MM.1S (cell line): ENCODE results near the gene CNKSR3.

ENCODE experiments used
- EZH2 ChIP-seq: fragments of 300-600 bp; sonication (generic); optimal IDR thresholded peaks from 2 replicates; pipeline ENCODE3; 2017; ENCODE audit warnings: low read depth, mild to moderate bottlenecking, antibody characterized with exemption, low read length, mixed read lengths
- EZH2phosphoT487 ChIP-seq: fragments of 300-600 bp; sonication (generic); IDR thresholded peaks from 2 replicates; pipeline ENCODE4 v1.6.1; 2018; ENCODE audit warnings: antibody characterized with exemption, low read length
- TF ChIP-seq, protein P1 (sequence below): fragments of 300-600 bp; sonication (generic); IDR thresholded peaks from 2 replicates; pipeline ENCODE4 v1.5.1; 2016; ENCODE audit warnings: antibody characterized with exemption, low read length, mixed read lengths

DNA sequence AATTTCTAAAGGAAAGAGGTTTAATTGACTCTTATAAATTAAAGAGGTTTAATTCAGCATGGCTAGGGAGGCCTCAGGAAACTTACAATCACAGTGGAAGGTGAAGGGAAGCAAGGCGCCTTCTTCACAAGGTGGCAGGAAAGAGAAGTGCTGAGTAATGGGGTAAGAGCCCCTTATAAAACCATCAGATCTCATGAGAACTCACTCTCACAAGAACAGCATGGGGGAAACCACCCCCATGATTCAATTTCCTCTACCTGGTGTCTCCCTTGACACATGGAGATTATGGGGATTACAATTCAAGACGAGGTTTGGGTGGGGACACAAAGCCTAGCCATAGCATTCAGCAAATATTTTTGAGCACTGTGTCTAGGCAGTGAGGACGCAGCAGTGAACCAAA is 150.0 kb downstream of the CNKSR3 start:
- TF ChIP-seq, protein P1, sequence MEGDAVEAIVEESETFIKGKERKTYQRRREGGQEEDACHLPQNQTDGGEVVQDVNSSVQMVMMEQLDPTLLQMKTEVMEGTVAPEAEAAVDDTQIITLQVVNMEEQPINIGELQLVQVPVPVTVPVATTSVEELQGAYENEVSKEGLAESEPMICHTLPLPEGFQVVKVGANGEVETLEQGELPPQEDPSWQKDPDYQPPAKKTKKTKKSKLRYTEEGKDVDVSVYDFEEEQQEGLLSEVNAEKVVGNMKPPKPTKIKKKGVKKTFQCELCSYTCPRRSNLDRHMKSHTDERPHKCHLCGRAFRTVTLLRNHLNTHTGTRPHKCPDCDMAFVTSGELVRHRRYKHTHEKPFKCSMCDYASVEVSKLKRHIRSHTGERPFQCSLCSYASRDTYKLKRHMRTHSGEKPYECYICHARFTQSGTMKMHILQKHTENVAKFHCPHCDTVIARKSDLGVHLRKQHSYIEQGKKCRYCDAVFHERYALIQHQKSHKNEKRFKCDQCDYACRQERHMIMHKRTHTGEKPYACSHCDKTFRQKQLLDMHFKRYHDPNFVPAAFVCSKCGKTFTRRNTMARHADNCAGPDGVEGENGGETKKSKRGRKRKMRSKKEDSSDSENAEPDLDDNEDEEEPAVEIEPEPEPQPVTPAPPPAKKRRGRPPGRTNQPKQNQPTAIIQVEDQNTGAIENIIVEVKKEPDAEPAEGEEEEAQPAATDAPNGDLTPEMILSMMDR: no peak
- no peak for TF ChIP-seq EZH2phosphoT487
- no peak for TF ChIP-seq EZH2
